ENCODE data around the gene STK4. TPM values are rescaled to one million over a fixed set of nuclear protein-coding genes. Genes with fewer than 3 reads are reported as not detected.

The STK4 gene
- total RNA-seq, 1 donor from 2014 or later: 11.4 TPM

GRCh38 chr20:44952731-44953130 is 13.6 kb upstream of the STK4 start:
- DNase-seq (ENCODE audit: low read depth): no peak

- DNase-seq (ENCODE audit: low read depth): no peak
These were observed 12.1 kb upstream of the STK4 start for GRCh38 chr20:44954211-44954610.

GRCh38 chr20:44955270-44955669 is 11.0 kb upstream of the STK4 start:
- DNase-seq (ENCODE audit: low read depth): no peak

GRCh38 chr20:44956410-44956809 is 9.9 kb upstream of the STK4 start:
- no peak for DNase-seq (ENCODE audit: low read depth)

- DNase-seq (ENCODE audit: low read depth): no peak
These were observed 8.0 kb upstream of the STK4 start for GRCh38 chr20:44958276-44958675.

- DNase-seq (ENCODE audit: low read depth): no peak
These were observed 7.2 kb upstream of the STK4 start for GRCh38 chr20:44959082-44959637.

GRCh38 chr20:44959638-44960102 is 6.6 kb upstream of the STK4 start:
- DNase-seq (ENCODE audit: low read depth): peak; percentile 53

- peak; percentile 94 for DNase-seq (ENCODE audit: low read depth)
These were observed 6.0 kb upstream of the STK4 start, which contains the start of gene TOMM34 for GRCh38 chr20:44960103-44960852. Gene TOMM34 (minus strand): TSS chr20:44960397. CDS start chr20:44960333, 64 bp downstream.

- no peak for DNase-seq (ENCODE audit: low read depth)
These were observed 5.1 kb upstream of the STK4 start for GRCh38 chr20:44961011-44961869.

GRCh38 chr20:44961870-44962267 is 4.4 kb upstream of the STK4 start:
- DNase-seq (ENCODE audit: low read depth): no peak

- no peak for DNase-seq (ENCODE audit: low read depth)
These were observed 3.8 kb upstream of the STK4 start for GRCh38 chr20:44962483-44962882.

GRCh38 chr20:44963325-44964215 is 2.7 kb upstream of the STK4 start:
- no peak for DNase-seq (ENCODE audit: low read depth)

GRCh38 chr20:44965651-44966029 is 672 bp upstream of the STK4 start:
- DNase-seq (ENCODE audit: low read depth): no peak

- no peak for DNase-seq (ENCODE audit: low read depth)
These were observed 995 bp downstream of the STK4 start for GRCh38 chr20:44967207-44967807.

- DNase-seq (ENCODE audit: low read depth): no peak
These were observed 3.1 kb downstream of the STK4 start for GRCh38 chr20:44969300-44969894.

GRCh38 chr20:44970243-44970757 is 4.0 kb downstream of the STK4 start:
- DNase-seq (ENCODE audit: low read depth): no peak

GRCh38 chr20:44973053-44973452 is 6.7 kb downstream of the STK4 start:
- DNase-seq (ENCODE audit: low read depth): peak; percentile 61

- no peak for DNase-seq (ENCODE audit: low read depth)
These were observed 10.4 kb downstream of the STK4 start for GRCh38 chr20:44976698-44977097.

- DNase-seq (ENCODE audit: low read depth): peak; percentile 61
These were observed 12.8 kb downstream of the STK4 start for GRCh38 chr20:44979090-44979621.
